Putamen (tissue), 1 donor: ENCODE results near the gene USP6.
"Not testable (repeated sequence)": the region's sequence is repeated elsewhere in the genome, so short reads cannot be mapped to it uniquely, and the experiment has no call there.

Source experiments
- DNase-seq: peaks from one replicate; pipeline ENCODE4 v3.0.0-alpha.2; 2016; ENCODE audit warnings: low spot score

USP6 gene

DNA sequence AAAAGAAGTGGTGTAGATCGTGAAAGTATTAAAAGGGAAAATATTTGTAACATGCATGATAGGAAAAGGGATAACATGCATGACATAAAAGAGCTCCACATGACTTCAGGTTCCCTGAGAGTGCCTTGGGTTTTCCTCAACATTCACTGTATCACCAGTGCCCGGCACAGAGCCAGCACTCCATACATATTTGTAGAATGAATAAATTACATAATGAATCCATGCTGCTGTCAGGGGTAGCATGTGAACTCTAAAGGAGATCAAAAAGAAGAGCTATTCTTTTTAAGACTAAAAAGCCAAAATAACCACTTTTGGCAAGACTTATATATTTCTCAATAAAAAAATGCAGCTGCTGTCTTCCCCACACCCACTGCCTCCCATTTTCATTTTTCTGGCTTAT lies 78.5 kb downstream of the USP6 start:
- no peak for DNase-seq

DNA sequence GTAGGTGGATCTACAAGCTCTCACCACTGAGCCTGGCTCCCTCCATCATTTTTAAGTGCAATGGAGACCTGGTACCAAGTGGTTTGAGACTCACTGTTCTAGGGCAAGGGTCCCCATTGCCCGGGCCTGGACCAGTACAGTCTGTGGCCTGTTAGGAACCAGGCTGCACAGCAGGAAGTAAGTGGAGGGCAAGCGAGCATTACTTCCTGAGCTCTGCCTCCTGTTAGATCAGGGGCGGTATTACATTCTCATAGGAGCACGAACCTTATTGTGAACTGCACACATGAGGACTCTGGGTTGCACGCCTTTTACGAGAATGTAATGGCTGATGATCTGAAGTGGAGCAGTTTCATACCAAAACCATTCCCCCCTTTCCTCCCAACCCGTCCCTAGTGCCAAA lies 82.6 kb downstream of the USP6 start:
- no peak for DNase-seq

DNA sequence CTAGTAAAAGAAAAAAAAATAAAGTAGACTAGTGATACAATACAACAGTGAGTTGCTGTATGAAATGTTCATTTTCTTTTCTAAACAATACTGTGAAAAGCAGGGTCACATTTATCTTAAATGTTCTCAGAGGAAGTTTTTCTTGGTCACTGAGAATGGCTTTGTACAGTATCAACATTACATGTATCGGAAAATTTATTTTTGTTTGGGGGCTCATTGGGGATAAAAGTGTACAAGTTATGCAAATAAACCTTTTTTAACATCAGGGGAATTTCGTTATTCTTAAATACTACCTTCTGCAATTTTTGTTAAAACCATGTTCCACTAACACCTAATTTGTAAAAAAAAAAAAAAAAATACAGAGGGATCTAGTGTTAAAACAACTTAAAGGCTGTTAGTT lies 84.5 kb downstream of the USP6 start:
- DNase-seq, result no peak

DNA sequence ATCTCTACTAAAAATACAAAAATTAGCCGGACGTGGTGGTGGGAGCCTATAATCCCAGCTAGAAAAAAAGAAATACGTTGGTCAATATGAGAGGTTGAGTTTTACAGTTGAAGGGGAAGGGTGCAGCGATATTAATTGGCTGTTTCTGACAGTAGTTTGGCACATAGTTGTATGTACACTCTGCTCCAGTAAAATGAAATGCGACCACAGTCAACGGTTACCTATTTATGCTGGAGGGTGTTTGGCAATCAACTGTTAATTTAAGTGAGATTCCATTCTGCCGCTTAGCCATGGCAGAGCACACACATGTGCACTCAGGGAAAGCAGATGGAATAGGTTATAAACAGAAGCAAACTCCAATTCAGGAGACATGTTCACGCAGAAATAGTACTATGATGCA lies 85.2 kb downstream of the USP6 start:
- DNase-seq, result no peak

DNA sequence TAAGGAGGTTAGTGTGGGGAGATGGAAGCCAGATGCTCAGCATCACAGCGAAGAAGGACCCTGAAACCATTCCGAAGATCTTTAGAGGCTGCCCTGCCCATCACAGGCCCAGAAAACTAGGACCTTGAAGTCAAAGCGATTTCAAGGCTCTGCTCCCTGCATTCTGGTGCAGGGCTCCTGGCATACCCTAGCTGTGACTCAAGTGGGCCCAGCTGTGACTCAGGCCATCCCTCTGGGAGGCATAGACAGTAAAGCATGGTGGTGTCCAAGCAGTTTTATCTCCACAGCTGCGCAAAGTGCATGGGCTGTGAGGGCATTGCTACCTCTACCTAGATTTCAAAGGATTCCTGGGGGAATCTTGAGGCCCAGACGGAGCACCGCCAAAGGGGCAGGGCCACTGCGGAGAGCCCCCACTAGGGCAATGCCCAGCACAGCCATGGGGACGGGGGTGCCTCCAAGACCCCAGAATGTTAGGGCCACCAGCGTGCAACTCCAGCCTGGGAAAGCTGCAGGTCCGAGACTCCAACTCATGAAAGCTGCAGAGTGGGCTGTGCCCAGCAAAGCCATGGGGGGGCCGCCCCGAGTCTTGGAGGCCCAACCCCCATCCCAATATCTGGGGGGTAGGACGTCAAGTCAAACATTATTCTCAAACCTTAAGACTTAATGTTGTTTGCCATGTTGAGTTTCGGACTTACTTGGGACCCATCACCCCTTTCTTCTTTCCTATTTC lies 87.5 kb downstream of the USP6 start:
- DNase-seq, result no peak

DNA sequence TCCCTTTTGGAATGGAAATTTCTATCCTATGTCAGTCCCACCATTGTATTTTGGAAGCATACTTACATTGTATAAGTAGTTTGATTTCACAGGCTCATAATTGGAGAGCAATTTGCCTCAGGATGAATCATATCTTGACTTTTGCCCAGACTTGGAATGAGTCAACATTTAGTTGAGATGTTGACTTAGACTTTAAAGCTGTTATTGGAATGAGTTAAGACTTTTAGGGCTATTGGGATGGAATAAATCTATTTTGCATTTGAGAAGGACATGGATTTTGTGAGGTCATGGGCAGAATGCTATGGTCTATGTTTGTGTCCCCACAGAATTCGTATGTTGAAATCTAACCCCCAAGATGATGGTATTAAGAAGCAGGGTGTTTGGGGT lies 88.1 kb downstream of the USP6 start:
- no peak for DNase-seq

DNA sequence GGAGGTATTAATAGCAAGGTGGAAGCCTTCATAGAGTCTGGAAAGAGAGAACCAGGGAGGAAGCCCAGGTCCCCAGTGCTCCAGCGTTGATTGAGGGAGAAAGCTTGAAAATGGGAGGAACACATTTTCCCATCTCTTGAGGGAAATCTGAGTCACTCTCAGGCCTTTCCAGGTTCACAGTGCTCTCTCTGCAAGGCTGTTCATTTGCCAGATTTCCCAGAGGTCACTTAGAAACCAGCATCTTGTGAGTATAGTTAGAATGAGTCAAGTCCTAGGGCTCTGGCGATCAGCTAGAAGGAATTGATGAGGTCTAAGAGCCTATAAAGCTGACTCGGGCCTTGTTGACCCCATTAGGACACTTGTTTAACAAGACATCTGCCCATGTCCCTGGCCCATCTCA lies 93.6 kb downstream of the USP6 start:
- no peak for DNase-seq

DNA sequence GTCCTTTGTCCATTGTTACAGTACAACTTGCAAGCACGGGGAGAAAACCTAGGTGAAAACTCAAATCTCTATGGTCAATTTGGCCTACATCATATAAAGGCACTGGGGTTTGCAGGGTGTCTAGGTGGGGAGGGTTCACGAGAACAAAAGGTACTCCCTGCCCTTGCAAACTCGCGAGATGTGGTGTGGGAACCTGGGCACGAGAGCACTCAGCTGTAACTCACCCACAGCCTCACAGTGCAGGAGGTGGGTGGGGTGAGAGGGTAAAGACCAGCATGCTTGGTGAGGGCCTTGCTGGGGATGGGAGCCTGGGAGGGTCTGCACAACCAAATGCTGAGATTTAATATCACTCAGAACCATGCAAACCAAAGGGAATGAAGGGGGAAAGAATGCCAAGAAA lies 94.3 kb downstream of the USP6 start:
- DNase-seq, result no peak

DNA sequence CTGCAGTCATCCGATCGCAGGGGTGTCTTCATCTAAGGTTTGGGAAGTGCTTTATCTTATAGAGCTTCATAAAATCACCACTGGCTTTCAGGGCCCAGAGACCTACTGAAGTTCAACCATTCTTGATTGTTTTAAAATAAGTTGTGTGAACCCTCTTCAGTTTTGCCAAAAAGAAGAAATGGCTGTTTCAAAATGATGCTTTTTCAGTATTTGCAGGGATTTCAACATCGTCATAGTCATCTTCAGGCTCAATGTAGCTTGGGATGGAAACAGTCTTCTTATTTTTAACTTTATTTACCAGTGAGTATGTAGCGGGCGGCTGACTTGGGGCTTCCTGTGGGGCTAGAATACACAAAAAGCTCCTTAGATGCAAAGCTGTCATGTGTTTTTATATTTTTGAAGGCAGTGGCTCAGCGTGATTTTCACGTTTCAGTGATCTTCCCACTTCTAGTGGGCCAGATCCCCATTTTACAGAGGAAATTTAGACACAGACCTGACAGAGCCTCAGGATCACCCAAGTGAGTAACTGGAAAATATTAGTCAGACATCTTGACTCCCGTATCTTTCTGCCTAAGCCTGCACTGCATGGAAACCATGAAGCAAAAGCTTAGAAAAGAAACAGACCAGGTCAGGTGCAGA lies 94.9 kb downstream of the USP6 start:
- no peak for DNase-seq

DNA sequence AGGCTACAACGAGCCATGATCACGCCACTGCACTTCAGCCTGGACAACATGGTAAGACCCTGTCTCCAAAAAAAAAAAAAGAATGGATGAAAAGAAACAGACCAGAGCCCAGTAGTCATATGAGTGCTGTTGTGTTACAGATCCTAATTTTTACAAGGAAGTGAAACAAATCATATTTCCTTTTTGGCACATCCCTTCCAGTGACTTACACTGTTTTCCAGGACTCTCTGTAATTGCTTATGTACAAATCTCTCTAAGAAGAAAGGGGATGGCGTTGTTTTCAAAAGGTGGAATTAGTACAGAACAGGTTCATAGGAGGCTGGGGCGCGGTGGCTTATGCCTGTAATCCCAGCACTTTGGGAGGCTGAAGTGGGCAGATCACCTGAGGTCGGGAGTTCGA lies 95.6 kb downstream of the USP6 start:
- no peak for DNase-seq

DNA sequence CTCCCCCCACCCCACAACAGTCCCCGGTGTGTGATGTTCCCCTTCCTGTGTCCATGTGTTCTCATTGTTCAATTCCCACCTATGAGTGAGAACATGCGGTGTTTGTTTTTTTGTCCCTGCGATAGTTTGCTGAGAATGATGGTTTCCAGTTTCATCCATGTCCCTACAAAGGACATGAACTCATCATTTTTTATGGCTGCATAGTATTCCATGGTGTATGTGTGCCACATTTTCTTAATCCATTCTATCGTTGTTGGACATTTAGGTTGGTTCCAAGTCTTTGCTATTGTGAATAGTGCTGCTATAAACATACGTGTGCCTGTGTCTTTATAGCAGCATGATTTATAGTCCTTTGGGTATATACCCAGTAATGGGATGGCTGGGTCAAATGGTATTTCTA lies 101.7 kb downstream of the USP6 start:
- not testable (repeated sequence) for DNase-seq

DNA sequence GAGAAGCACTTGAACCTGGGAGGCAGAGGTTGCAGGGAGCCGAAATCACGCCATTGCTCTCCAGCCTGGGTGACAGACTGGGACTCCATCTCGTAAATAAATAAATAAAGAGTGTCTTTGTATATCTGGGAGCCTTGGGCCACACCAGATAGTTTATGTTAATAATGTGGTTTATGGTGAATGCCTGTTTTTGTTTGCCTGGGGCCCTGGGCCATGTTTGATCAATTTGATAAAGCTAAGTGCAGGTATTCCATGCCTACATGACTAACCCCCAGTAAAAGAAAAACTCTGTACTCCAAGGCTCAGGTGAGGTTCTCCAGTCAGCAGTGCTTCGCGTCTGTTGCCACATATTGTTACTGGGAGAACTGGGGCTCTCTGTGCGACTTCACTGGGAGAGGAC lies 103.7 kb downstream of the USP6 start:
- no peak for DNase-seq

DNA sequence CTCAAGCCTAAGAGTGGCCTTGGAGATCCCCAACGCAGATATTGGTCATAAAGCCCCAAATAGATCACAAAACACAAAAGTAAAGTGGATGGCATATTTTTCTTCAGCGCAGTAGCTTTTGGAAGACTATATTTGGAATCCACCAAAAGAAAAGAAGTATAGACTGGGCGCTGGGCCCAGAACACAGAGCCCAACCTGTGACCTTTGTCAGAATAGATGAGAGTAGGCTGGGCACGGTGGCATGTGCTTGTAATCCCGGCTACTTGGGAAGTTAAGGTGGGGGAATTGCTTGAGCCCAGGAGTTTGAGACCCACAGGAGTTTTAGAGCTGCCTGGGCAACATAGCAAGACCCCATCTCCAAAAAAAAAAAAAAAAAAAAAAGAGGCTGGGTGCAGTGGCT lies 104.2 kb downstream of the USP6 start:
- DNase-seq, result no peak

DNA sequence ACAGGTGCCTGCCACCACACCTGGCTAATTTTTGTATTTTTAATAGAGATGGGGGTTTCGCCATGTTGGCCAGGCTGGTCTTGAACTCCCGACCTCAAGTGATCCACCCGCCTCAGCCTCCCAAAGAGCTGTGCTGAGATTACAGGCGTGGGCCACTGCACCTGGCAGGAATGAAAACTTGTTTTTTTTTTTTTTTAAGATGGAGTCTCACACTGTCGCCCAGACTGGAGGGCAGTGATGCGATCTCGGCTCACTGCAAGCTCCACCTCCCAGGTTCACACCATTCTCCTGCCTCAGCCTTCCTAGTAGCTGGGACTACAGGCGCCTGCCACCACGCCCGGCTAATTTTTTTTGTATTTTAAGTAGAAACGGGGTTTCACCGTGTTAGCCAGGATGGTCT lies 106.1 kb downstream of the USP6 start:
- not testable (repeated sequence) for DNase-seq
